Panc1 (cell line): Measurements from ENCODE around the gene CAPZA1. TPM values are rescaled to one million over a fixed set of nuclear protein-coding genes. Genes with fewer than 3 reads are reported as not detected.

Experiments
- ATAC-seq: fragments of 200-7000 bp; cut with Tn5 transposase; 2 replicates; pipeline ENCODE4 v1.9.1; 2020; ENCODE audit warnings: mild to moderate bottlenecking, moderate library complexity
- BruUV-seq: library from RNA; stranded (reverse); fragments of 400-500 nt; replicated peaks from 2 replicates; lab custom pipeline; 2021; lab: Mats Ljungman, UMichigan
- CTCF ChIA-PET: fragments of 300-600 bp; sonication (Branson Sonifier 250); formaldehyde crosslinking; loops from one replicate; lab custom pipeline; 2022; ENCODE audit warnings: antibody characterized with exemption; lab: Charles Lee
- POLR2A ChIA-PET: fragments of 300-600 bp; sonication (Branson Sonifier 250); formaldehyde crosslinking; loops from one replicate; lab custom pipeline; 2022; ENCODE audit warnings: antibody characterized with exemption; lab: Charles Lee
- DNase-seq: peaks from one replicate; pipeline ENCODE4 v3.0.0-alpha.2; 2010; ENCODE audit warnings: low read depth, low spot score
- H3K27ac ChIP-seq: 2 replicates; pipeline ENCODE4 v1.5.1; 2011; ENCODE audit warnings: mild to moderate bottlenecking, low read length, inconsistent platforms
- H3K27me3 ChIP-seq: fragments of 200-500 bp; sonication (Bioruptor generic); 2 replicates; pipeline ENCODE4 v1.6.0; 2014; ENCODE audit warnings: low read length, inconsistent platforms; ENCODE audit not compliant: control insufficient read depth, insufficient read depth
- H3K36me3 ChIP-seq: fragments of 200-500 bp; sonication (Bioruptor generic); 2 replicates; pipeline ENCODE4 v1.5.1; 2014; ENCODE audit warnings: inconsistent platforms, mild to moderate bottlenecking, low read length, moderate library complexity; ENCODE audit not compliant: control insufficient read depth, insufficient read depth
- H3K4me1 ChIP-seq: 2 replicates; pipeline ENCODE4 v1.5.1; 2011; ENCODE audit warnings: inconsistent platforms, mild to moderate bottlenecking, low read length, moderate library complexity; ENCODE audit not compliant: control insufficient read depth, insufficient read depth
- H3K4me3 ChIP-seq, 2 experiments: 2 replicates each; pipeline ENCODE4 v1.5.1; 2011 to 2012; ENCODE audit warnings: low read depth in 2 of 2, low read length in 2 of 2, mild to moderate bottlenecking in 2 of 2, inconsistent platforms in 1 of 2, moderate library complexity in 1 of 2
- H3K9me3 ChIP-seq: fragments of 200-500 bp; sonication (Bioruptor generic); 2 replicates; pipeline ENCODE4 v1.5.1; 2014; ENCODE audit warnings: low read depth, mild to moderate bottlenecking, inconsistent platforms, low read length, moderate library complexity; ENCODE audit not compliant: control insufficient read depth, insufficient read depth
- CTCF ChIP-seq: fragments of 450-650 bp; IDR thresholded peaks from 2 replicates; pipeline ENCODE4 v1.5.1; 2017; ENCODE audit warnings: mild to moderate bottlenecking
- POLR2AphosphoS5 ChIP-seq: IDR thresholded peaks from 2 replicates; pipeline ENCODE4 v1.6.1; 2012; ENCODE audit warnings: mild to moderate bottlenecking, low read depth, low read length, moderate library complexity
- REST ChIP-seq, 2 experiments: IDR thresholded peaks; 2 replicates each; pipeline ENCODE4 v1.6.1; 2011 to 2012; ENCODE audit warnings: low read depth in 2 of 2, control low read depth in 1 of 2, low read length in 1 of 2, mild to moderate bottlenecking in 1 of 2, moderate library complexity in 1 of 2; ENCODE audit not compliant: insufficient read depth in 1 of 2
- SIN3A ChIP-seq: IDR thresholded peaks from 2 replicates; pipeline ENCODE4 v1.6.1; 2012; ENCODE audit warnings: low read depth, mild to moderate bottlenecking, low read length, moderate library complexity, borderline replicate concordance; ENCODE audit not compliant: insufficient read depth
- TCF7L2 ChIP-seq: IDR thresholded peaks from 2 replicates; pipeline ENCODE4 v1.6.1; 2011; ENCODE audit warnings: mild to moderate bottlenecking, low read depth, low read length, inconsistent platforms
- in situ Hi-C: cut with HindIII; loops from 2 replicates; pipeline ENCODE4 v1.10.0; 2016; ENCODE audit warnings: low sequenced_read_pairs, low pct_unique_long_range_greater_than_20kb
- intact Hi-C: fragments of 100-400 bp; cut with micrococcal nuclease; formaldehyde crosslinking; loops from one replicate; pipeline ENCODE4 v1.10.0; 2022; ENCODE audit not compliant: unreplicated experiment
- total RNA-seq: library from RNA; stranded (reverse); gene quantifications from one replicate; pipeline ENCODE4 v1.2.1, GENCODE V29; 2021; ENCODE audit not compliant: unreplicated experiment

CAPZA1 gene
- total RNA-seq, 1 experiment from 2014 or later = 128 TPM

- BruUV-seq = no TSS peak
- peaks cover 21% of the 10 kb centered on the region for H3K4me1 ChIP-seq
- intact Hi-C loops = no loop called here
- H3K36me3 ChIP-seq = peaks cover 4% of the 10 kb centered on the region; the same call in 1 of the 2 replicates
- no peak overlapping the region for H3K27ac ChIP-seq
- H3K4me3 ChIP-seq = no peak overlapping the region
- in situ Hi-C loops = no loop called here
- CTCF ChIA-PET = no interaction called here
- POLR2A ChIA-PET = no interaction called here
- TF ChIP-seq REST (IDR thresholded peaks at IDR 0.05; ENCODE audit: insufficient read depth in 1 of 2, low read depth in 2 of 2, low read length in 1 of 2) = no peak
- TF ChIP-seq CTCF = no peak
- no peak for TF ChIP-seq TCF7L2
- no peak for TF ChIP-seq POLR2AphosphoS5
- TF ChIP-seq SIN3A = no peak
- no peaks in the 10 kb centered on the region for H3K9me3 ChIP-seq
- ATAC-seq (no peak), DNase-seq (no peak)
- H3K27me3 ChIP-seq = no peaks in the 10 kb centered on the region
Measured at GRCh38 chr1:112626193-112626592, 6.6 kb downstream of the CAPZA1 start.

GRCh38 chr1:112626887-112627286 is 7.3 kb downstream of the CAPZA1 start:
- ChIA-PET POLR2A (no interaction called here), CTCF (no interaction called here)
- Histone ChIP-seq H3K4me3 (no peak overlapping the region), H3K27ac (no peak overlapping the region), H3K4me1 (peaks cover 20% of the 10 kb centered on the region), H3K27me3 (no peaks in the 10 kb centered on the region), H3K9me3 (no peaks in the 10 kb centered on the region), H3K36me3 (peaks cover 4% of the 10 kb centered on the region; the same call in 1 of the 2 replicates)
- no peak for TF ChIP-seq REST (IDR thresholded peaks at IDR 0.05; ENCODE audit: insufficient read depth in 1 of 2, low read depth in 2 of 2, low read length in 1 of 2)
- no peak for TF ChIP-seq TCF7L2
- TF ChIP-seq SIN3A = no peak
- TF ChIP-seq CTCF = no peak
- TF ChIP-seq POLR2AphosphoS5 = no peak
- DNase-seq (no peak), ATAC-seq (no peak)
- intact Hi-C loops = no loop called here
- in situ Hi-C loops = no loop called here
- no TSS peak for BruUV-seq
